HUDEP-2 (cell line): ENCODE data around the gene C10orf62.
"Not testable (repeated sequence)": the region's sequence is repeated elsewhere in the genome, so short reads cannot be mapped to it uniquely, and the experiment has no call there.

ENCODE experiments used
- DNase-seq, 76 experiments: peaks; one replicate each; lab custom pipeline; 2025; ENCODE audit not compliant: unreplicated experiment in 76 of 76; lab: John Stamatoyannopoulos, UW

The C10orf62 gene, protein sequence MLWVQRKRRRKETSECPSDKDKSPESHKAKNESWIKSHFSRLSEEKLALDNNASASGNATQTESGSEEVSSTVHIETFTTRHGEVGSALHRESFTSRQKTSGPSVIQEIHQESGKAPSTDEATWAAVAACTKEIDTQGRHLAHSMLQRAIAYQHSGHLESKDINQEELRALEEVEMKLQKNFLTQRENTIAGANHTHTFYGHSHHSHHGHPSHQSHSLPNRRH

DNA sequence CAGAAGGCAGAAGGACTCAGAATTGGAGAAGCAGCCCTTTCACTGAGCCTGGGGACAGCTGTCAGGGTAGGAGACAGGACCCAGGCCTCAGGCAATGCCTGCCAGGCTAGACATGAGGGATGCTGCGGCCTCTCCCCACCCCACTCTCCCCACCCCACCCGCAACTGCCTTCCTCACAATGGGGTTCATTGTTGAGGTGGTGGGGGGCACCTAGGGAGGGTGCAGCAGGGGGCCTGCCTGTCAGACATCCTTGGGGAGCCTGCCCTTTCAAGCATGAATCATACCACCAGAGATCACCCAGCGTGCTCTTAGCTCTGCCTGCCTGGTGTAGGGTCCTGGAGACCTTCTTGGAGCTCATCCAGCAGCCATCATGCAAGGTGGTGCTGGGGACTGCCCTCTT lies at the start of gene C10orf62:
Gene C10orf62 (plus strand): TSS at position 243 of the 400 bp plus-strand sequence. CDS start 177 bp downstream, outside the sequence.
- DNase-seq: no peak

DNA sequence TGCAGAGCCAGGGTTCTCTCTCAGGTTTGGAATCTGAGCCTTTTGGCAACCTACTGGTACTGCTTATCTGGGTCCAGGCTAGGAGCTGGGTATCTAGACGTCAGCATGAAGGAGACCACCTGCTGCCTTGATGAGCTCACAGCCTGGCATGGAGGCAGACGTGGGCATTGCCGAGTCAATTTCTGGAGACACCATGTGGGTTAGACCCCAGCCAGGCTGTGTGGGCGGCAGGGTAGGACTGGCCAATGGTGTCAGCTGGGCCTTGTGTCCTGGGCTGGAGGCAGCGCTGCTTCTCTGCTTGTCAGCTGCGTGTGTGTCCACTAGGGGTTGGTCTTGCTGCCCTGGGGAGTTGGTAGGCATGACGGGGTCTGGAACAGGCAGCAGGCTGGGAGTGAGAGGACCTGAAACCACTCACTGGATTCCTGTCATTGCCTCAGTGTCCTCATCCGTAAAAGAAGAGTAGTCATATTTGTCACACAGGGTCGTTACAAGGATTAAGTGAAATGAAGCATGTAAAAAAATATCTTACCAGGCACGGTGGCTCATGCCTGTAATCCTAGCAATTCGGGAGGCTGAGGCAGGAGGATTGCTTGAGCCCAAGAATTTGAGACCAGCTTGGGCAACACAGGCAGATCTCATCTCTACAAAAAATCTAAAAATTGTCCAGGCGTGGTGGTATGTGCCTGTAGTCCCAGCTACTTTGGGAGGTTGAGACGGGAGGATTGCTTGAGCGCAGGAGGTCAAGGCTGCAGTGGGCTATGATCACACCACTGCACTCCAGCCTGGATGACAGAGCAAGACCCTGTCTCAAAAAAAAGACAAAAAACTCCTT lies 48.6 kb upstream of the C10orf62 start:
- peak in 1 of 76 experiments; percentile 12 for DNase-seq

DNA sequence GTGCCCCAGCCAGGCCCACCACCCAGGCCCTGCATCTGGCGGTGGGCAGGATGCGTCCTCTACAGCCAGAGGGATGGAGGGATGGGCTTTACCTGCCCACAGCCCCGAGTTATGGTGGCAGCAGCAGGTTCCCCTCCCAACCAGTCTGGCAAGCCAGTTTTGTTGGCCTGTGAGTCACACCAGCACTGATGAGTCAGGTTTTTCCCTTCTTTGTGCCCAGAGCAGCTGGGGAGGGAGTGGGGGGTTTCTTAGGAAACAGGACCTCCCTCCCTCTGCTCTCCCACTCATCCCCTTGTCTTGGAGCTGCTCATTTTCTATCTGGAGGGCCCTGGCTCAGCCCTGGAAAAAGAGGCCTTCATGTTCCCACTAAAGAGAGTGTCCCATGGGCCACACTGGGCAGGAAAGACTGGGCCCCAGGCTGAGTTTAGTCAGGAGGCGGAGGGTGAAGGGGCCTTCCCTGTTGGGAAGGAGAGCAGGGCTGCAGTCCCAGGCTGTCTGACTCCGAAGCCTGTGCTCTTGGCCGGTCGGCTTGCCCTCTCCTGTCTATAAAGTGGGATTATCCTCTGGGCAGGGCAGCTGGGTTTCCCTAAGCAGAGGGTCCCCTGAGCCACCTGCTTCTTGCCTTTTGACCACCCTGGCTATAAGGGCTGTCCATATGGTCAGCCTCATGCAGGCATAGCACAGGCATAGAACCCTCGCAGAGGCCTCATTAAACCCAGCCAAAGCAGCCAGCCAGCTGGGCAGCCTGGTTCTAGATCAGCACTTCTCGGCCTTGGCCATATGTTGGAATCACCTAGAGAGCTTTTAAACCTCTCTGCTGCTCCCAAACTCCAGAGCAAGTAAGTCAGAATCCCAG lies 47.1 kb upstream of the C10orf62 start:
- DNase-seq: peak in 14 of 76 experiments; percentile 5 to 42 (median 14)

DNA sequence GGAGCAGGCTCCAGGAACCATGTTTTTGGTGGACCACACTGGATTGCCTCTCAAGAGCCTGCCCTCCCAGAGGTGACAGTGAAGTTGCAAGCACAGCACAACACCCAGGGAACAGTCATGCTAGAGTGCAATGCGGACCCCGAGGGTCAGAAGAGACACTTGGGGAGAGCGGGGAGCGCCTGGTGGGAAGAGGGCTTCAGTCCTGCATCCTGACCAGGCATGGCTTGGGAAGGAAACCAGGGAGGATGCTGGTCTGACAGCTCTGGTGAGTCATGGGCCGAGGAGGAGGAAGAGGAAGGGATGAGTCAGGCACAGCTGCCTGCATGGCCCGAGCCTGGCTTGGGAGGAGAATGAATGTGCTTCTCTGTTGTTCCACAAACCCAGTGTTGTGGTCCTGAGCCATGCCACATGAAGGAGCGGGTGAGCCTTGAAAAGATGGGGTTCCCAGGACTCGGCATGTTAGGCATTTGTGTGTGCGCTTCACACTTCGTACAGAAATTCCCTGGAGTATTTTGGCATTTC lies 46.4 kb upstream of the C10orf62 start:
- peak in 29 of 76 experiments; percentile 4 to 56 (median 24) for DNase-seq

DNA sequence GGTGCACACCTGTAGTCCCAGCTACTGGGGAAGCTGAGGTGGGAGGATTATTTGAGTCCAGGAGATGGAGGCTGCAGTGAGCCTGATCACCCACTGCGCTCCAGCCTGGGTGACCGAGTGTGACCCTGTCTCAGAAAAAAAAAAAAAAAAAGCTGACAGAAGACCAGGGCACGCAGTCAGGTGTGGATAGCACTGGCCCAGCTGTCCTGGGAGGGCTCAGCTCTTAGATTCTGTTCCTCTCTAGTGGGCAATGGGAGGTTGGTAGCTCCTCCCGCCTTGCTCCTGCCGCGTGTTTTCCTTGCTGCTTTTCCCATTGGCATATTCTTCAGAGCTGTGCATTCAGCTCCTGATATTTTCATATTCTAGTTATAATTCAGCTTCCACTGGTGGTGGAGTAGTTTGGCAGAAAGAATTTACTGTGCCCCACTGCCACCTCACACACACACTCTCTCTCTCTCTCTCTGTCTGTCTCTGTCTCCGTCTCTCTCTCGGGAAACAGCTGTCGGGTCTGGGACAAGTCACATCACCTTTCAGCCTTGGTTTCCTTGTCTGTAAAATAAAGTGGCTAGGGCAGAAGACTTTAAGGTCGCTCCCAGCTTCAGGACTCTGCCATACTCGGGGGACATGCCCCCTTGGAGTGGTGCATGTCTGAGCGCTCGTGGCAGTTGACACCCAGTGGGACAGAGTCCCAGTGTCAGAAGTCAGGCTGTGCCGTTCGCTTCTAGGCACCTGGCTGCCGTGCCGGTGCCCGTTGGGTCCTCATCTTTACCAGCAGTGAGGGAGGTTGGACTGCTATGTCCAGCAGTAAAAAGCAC lies 42.9 kb upstream of the C10orf62 start:
- DNase-seq: no peak

DNA sequence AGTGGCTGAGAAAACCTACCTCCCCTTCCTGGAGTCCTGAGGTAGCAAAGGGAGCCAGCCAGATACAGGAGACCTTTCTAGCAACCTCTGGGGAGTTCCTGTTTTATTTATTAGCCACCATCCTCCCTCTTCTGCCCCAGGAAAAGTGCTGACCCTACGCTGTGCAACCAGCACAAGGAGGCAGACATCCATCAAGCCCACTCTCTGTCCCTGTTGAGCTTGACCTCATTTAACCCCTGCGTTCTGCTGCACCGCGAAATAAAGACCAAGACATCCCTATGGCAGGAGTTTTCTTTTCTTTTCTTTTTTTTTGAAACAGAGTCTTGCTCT lies 42.3 kb upstream of the C10orf62 start:
- DNase-seq: no peak

DNA sequence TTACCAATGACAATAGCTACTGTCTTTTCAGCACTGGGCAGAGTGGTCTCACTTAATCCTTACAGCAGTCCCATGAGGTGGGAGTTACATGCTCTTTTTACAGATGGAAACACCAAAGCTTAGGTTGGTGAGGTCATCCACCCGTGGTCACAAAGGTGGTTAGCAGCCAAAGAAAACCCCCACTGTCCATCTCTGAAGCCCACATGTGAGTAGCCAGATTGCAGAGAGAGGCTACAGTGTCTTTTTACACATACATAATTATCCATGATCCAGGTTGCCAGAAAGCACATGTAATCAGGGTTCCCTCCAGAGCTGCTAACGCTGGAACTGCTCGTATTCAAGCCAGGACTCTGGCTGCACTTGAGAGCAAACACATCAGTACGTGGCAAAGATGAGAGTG lies 41.6 kb upstream of the C10orf62 start:
- DNase-seq: no peak

DNA sequence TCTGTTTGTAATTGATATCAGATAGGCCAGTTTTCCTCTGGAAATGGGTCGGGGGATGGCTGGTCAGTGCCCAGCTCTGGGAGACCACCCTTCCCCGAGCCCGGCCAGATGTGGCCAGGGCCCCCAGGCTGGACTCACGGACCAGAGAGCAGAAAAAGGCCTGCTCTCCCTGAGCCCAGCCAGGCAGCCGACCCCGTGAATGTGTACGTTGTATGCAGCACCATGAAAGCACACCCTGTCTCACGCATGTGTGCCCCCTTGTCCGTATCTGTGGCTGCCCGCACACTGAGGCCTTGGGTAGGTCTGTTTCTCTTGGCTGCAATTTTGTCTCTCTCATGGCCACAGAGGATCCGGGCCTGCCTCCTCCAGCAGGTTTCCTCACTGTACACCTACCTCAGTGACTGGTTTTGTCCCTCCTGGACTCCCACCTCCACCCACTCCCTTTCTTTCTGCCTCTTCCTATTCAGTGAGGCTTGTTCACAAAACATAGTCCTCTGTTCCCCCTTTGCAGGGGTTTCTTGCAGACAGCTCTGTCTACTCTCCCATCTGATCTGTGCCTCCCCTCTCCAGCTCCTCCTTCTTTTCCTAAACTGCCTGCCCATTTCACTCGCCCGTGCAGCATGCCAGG lies 40.6 kb upstream of the C10orf62 start:
- DNase-seq: no peak

DNA sequence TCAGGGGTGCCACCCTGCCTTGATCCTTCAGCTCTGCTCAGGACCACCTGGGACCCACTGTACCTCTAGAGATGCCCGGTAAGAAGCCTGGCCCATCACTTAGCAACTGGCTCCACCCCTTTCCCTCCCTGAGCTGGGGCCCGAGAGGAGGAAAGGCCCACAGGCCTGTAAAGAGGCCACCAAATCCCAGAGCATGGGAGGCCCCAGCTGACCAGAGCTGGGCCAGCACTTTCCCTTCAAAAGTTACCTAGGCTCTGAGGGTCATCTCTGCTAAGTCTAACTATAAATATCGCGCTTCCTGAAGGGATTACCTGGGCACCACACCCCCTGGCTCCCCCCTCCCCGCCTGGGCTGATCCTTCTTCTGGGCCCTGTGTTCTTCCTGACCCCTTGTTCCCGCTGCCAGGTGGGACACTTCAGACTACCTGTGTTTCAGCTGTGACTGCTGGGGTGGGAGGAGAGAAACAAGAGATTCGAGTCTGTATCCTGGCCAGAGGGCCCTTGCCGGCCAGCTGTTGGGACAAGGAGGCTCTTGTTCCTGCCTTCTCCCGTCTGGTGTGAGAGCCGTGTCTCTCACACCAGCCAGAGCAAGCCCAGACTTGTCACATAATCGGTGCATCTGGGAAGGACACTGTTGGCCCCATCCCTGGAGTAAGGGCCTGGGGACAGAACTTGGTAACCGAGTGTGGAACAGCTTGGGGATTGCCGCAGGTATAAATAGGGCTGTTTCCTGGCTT lies 39.8 kb upstream of the C10orf62 start:
- no peak for DNase-seq

DNA sequence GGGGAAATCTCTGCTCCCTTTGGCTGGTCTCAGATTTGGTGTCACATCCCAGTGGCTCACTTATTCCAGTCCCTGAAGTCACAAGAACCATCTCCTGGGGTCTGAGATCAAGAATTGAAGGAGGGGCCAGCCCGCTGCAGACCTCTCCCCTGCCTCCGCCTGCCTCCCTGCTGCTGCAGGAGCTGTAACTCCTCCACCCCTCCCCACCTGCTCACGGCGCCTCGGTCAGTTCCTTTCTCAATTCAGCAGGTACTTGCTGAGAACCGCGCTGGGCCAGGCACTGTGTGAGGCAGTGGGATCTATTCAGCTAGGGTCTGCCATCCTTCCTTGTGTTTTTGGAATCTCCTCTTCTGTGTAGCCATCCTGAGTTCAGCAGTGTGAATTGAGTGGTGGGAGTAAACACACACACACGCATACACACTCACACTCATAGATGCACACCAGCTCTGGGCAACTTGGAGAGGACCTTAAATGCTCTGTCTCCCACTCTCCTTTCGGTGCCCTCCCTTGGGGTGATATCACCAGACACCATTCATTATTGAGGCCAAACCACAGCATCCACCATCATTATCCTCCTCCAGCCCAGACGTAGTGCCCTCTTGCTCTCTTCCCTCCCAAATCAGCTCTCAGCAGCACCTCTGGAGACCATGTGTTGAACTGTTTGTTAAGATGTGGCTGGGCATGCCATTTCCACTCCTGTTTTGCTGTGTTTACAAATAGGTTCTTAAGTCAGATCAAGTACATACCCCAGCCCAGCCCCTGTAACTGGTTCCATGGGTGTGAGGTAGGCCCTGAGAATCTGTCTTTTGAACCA lies 39.0 kb upstream of the C10orf62 start:
- peak in 5 of 76 experiments; percentile 3 to 11 (median 6) for DNase-seq

DNA sequence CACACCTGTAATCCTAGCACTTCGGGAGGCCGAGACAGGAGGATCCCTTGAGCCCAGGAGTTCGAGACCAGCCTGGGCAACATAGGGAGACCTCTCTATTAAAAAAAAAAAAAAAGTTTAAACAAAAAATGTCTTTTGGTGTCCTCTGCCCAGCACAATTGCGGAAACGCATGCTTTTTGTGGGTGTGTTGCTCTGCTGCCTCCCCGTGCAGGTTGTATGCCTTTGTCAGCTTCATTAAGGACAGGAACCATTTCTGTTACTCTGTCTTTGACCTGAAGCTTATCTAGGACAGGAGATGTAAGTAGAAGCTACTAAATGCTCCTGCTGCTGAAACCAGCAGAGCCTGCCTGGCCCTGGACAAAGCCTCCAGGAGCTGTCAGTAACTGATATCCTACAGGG lies 38.2 kb upstream of the C10orf62 start:
- no peak for DNase-seq

DNA sequence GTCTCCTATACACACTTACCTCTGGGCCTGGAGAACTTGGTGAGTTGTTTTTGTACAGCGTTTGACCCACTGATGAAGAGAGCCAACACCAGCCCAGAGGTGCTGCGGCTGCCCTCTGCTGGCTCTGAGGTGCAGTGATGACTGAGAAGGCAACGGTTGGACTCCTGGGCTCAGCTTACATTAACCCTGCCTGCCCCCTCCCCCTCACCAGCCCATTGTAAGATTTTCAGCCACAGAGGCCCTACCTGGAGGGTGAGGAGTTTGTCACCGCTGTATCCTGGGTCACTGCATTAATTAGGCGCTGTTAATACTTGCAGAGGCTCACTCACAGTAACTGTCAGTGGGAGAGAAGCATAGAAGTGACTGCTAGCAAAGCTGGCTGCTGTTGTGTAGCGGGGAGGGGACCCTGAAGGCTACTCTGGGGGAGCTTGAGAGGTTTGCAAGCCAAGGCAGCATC lies 35.9 kb upstream of the C10orf62 start:
- DNase-seq: peak in 48 of 76 experiments; percentile 4 to 57 (median 26)

DNA sequence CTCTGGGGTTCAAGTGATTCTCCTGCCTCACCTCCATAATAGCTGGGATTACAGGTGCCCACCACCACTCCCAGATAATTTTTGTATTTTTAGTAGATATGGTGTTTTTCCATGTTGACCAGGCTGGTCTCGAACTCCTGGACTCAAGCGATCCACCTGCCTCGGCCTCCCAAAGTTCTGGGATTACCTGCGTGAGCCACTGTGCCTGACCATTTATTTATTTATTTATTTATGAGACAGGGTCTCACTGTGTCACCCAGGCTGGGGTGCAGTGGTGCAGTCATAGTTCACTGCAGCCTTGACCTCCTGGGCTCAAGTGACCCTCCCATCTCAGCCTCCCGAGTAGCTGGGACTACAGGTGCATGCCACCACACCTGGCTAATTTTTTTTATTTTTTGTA lies 35.2 kb upstream of the C10orf62 start:
- DNase-seq: not testable (repeated sequence)

DNA sequence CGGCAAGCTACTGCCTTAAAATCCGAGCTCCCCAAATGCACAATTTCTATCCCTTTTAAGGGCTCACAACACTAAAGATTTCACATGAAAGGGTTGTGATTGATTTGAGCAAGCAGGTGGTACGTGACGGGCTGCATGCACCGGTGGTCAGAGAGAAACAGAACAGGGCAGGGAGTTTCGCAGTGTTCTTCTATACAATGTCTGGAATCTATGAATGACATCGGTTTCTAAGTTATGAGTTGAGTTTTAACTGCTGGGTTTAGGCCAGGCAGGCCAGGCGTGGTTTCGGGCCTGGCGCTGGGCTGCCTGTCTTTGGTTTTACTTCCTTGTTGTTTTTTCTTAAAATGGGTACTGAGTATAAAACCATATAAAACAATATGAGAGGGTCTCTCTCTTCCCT lies 34.0 kb upstream of the C10orf62 start:
- not testable (repeated sequence) for DNase-seq

DNA sequence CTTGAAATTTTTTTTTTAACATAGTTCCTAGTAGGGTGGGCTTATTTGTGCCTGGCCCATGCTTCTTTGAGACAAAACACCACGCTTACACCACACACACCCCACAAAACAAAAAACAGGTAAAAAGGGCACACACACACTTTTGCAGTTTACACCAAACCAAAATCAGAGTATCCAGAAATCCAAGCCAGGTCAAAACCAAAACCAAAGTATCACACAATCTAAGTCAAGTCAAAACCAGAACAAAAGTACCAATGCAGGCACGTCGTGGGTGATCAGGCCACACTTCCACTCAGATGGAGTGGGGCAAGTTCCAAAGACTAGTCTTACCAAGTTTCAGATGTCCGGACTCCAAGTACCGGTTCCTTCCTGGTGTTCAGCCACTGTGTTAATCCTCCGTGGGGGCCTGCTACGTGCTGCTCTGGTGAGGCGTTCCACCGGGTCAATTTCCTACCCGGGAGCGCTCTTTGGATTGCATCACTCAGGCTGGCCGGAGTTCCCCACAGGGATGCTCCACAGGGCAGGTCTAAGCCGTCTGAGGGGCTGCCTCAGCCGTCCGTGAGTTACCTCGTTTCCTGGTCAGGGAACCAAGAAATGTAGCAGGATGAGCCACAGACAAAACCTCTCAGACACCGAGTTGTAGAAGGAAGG lies 28.7 kb upstream of the C10orf62 start:
- not testable (repeated sequence) for DNase-seq

DNA sequence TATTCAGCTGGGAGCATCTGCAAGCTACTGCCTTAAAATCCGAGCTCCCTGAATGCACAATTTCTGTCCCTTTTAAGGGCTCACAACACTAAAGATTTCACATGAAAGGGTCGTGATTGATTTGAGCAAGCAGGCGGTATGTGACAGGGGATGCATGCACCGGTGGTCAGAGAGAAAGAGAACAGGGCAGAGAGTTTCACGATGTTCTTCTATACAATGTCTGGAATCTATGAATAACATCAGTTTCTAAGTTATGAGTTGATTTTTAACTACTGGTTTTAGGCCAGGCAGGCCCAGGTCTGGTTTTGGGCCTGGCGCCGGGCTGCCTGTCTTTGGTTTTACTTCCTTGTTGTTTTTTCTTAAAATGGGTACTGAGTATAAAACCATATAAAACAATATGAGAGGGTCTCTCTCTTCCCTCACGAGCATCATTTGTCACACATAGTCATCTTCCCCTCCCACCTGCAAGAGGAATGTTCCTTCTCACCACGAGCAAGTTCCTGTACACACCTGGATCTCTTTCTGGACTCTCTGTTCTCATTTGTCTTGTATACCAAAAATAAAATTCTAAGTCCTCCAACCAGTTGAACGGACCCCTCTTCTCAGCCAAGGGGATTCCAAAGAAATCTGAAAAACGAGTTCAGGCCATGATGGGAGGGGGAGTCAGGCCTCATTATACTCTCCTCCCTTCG lies 28.0 kb upstream of the C10orf62 start:
- not testable (repeated sequence) for DNase-seq

DNA sequence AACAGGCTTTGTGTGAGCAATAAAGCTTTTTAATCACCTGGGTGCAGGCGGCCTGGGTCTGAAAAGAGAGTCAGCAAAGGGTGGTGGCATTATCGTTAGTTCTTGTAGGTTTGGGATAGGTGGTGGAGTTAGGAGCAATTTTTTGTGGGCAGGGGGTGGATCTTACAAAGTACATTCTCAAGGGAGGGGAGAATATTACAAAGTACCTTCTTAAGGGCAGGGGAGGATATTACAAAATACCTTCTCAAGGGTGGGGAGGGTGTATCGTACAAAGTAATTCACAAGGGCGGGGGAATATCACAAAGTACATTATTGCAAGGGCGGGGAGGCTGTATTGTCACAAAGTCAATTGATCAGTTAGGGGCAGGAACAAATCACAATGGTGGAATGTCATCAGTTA lies 27.2 kb upstream of the C10orf62 start:
- DNase-seq: not testable (repeated sequence)
